Neural progenitor cell (in vitro differentiated cells): ENCODE results near the gene PROB1.

Source experiments
- CTCF ChIP-seq: fragments of 200-600 bp; sonication (generic); IDR thresholded peaks from 2 replicates; pipeline ENCODE4 v1.5.1; 2017; ENCODE audit warnings: antibody characterized with exemption, mild to moderate bottlenecking
- EZH2 ChIP-seq: fragments of 200-600 bp; sonication (generic); IDR thresholded peaks from 2 replicates; pipeline ENCODE4 v1.6.1; 2017; ENCODE audit warnings: antibody characterized with exemption, mild to moderate bottlenecking, moderate library complexity
- EZH2phosphoT487 ChIP-seq: fragments of 200-600 bp; sonication (generic); IDR thresholded peaks from 2 replicates; pipeline ENCODE4 v1.6.1; 2017; ENCODE audit warnings: antibody characterized with exemption

DNA sequence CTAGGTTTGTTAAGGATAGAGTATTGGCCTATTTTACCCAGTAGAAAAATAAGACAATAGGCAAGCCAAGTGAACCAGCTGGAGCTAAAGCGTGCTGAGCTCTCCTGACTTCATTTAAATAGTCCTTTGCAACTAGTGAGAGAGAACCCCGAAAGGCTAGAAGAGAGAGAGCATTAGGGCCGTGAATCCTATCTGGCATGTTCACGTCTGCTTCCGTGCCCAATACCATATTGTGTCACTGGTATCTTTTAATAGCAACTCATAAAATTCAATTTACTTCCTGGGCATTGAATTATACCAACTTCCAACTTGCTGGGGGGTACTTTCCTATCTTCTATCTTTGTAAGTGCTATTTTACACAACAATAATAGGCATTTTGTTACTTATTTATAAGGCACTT lies 30.6 kb upstream of the PROB1 start:
- no peak for TF ChIP-seq CTCF
- no peak for TF ChIP-seq EZH2
- TF ChIP-seq EZH2phosphoT487, result no peak
